ENCODE data around the gene ROCK2. TPM values are rescaled to one million over a fixed set of nuclear protein-coding genes. Genes with fewer than 3 reads are reported as not detected.

Gene ROCK2
- polyA plus RNA-seq, 1 of the 3 experiments (the other 2 are of a cell fraction), result 4.2 TPM

GRCh38 chr2:11134349-11134748 is 210.1 kb downstream of the ROCK2 start (continued):
- TF ChIP-seq RXRA (IDR thresholded peaks at IDR 0.05; ENCODE audit: borderline replicate concordance, low read depth), result no peak
- TF ChIP-seq NFIC (IDR thresholded peaks at IDR 0.05; ENCODE audit: borderline replicate concordance), result no peak
- TF ChIP-seq, protein P1, sequence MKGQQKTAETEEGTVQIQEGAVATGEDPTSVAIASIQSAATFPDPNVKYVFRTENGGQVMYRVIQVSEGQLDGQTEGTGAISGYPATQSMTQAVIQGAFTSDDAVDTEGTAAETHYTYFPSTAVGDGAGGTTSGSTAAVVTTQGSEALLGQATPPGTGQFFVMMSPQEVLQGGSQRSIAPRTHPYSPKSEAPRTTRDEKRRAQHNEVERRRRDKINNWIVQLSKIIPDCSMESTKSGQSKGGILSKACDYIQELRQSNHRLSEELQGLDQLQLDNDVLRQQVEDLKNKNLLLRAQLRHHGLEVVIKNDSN (IDR thresholded peaks at IDR 0.05; ENCODE audit: borderline replicate concordance, low read depth), result no peak
- no peak for TF ChIP-seq GATA2 (CRISPR knock-in tag; IDR thresholded peaks at IDR 0.05)

DNA sequence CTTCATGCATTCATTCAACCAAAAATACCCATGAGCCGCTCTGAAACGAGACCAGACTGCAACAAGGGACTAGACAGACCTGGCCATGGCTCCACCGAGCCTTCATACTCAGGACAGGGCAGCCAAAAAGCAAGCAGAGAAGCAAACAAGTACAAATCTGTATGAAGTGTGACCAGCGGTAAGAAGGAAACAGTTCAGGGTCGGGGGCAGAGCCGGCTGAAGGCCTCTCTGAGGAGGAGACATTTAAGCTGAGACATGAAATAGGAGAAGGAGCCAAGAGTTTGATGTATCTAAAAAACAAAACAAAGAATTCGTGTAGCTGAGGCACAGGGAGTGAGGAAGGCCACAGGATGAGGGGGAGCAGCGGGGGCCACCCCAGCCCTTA is 210.5 kb downstream of the ROCK2 start:
- DNase-seq, result no peak
- H3F3A ChIP-seq (replicated peaks; ENCODE audit: insufficient read depth), result peaks cover 7% of the 10 kb centered on the region
- H3K27me3 ChIP-seq (ENCODE audit: insufficient read depth), result no peaks in the 10 kb centered on the region
- H3K9ac ChIP-seq, result no peak overlapping the region
- H3K27ac ChIP-seq (ENCODE audit: low read depth in 2 of 2, low read length in 1 of 2), result no peak overlapping the region
- no peaks in the 10 kb centered on the region for H3K79me2 ChIP-seq (ENCODE audit: insufficient read depth)
- no peaks in the 10 kb centered on the region for H3K9me3 ChIP-seq
- H4K20me1 ChIP-seq (ENCODE audit: insufficient read depth), result no peaks in the 10 kb centered on the region
- no peaks in the 10 kb centered on the region for H3K9me2 ChIP-seq
- no peaks in the 10 kb centered on the region for H3K36me3 ChIP-seq (replicated peaks in 1 of 2; ENCODE audit: control insufficient read depth in 1 of 2, insufficient read depth in 2 of 2, low read length in 1 of 2)
- 87% methylated on average over 8 of the region's 8 CpGs for WGBS (ENCODE audit: low lambda C conversion rate)
- H3K4me3 ChIP-seq (ENCODE audit: low read depth in 2 of 2, low read length in 1 of 2), result no peak overlapping the region
- POLR2A ChIA-PET, result interaction anchor here (1.0 to 1.6 kb wide), 3 partner anchors 10 to 322 kb away, joined by 4 to 9 read pairs (median 5); partner anchors contain the start of gene PDIA6
- peaks cover 0 to 20% of the 10 kb centered on the region in 2 experiments; a peak in 1 of 4 replicates for H3K4me1 ChIP-seq (ENCODE audit: control insufficient read depth in 1 of 2, insufficient read depth in 2 of 2, low read depth in 1 of 2, low read length in 1 of 2)
- no peak overlapping the region; the same call in 1 of the 2 replicates for H2AFZ ChIP-seq (ENCODE audit: low read depth)
- CTCF ChIA-PET, result interaction anchor here (1.0 to 20.8 kb wide), 23 partner anchors 11 to 613 kb away, joined by 3 to 666 read pairs (median 21); partner anchors contain the start of gene E2F6
- TF ChIP-seq NFIC (IDR thresholded peaks at IDR 0.05; ENCODE audit: borderline replicate concordance), result no peak
- no peak for TF ChIP-seq RAD21 (IDR thresholded peaks at IDR 0.05; ENCODE audit: low read length)
- no peak for TF ChIP-seq TEAD4 (IDR thresholded peaks at IDR 0.05; ENCODE audit: borderline replicate concordance, insufficient read depth)
- no peak for TF ChIP-seq TAF1 (IDR thresholded peaks at IDR 0.05; ENCODE audit: borderline replicate concordance, low read depth, low read length)
- no peak overlapping the region for H3K4me2 ChIP-seq

DNA sequence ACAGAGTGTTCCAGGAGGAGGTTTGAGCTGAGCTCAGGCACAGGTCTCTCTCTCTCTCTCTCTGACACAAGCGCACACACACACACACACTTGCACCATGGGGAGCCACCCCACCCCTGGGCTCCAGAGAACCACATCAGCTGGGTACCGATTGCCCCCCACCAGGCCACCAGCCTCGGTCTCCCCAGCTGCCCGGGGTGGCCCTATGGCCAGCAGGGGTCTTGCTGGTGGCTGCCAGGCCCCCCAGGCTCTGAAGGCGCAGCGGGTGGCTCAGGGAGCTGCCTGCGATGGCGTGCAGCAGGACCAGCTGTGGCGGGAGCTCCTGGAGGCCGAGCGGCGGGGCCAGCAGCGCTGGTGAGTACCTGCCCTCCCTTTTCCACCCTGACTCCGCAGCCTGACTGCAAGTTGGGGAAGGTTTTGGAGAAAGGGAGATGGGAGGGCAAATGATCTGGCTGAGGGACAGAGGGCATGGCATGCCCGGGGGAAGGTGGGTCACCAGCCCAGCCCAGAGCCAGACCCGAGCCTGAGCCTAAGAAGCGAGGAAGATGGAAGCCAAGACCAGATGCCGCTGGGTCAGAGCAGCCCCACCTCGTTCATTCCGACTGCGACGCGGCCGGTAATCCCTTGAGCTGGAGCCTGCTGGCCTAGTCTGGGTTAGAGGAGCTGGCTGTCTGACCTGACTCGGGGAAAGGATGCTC is 211.0 kb downstream of the ROCK2 start:
- H3F3A ChIP-seq (replicated peaks; ENCODE audit: insufficient read depth), result peaks cover 8% of the 10 kb centered on the region
- H3K27me3 ChIP-seq (ENCODE audit: insufficient read depth), result no peaks in the 10 kb centered on the region
- H3K27ac ChIP-seq (ENCODE audit: low read depth in 2 of 2, low read length in 1 of 2), result no peak overlapping the region; a peak in 1 of 4 replicates
- H3K4me1 ChIP-seq (ENCODE audit: control insufficient read depth in 1 of 2, insufficient read depth in 2 of 2, low read depth in 1 of 2, low read length in 1 of 2), result peaks cover 0 to 20% of the 10 kb centered on the region in 2 experiments; a peak in 1 of 4 replicates
- peak overlapping the region; percentile 96 for H2AFZ ChIP-seq (ENCODE audit: low read depth)
- no peak for DNase-seq
- H3K4me2 ChIP-seq, result peak overlapping the region; percentile 49
- H4K20me1 ChIP-seq (ENCODE audit: insufficient read depth), result no peaks in the 10 kb centered on the region
- peak overlapping the region; percentile 30 for H3K9ac ChIP-seq
- CTCF ChIA-PET, result interaction anchor here (0.6 to 20.8 kb wide), 89 partner anchors 10 to 1046 kb away, joined by 3 to 666 read pairs (median 6); partner anchors contain the start of genes E2F6, KCNF1, PDIA6 and ROCK2
- peak overlapping the region; percentile 43 to 57; a peak in 3 of 4 replicates for H3K4me3 ChIP-seq (ENCODE audit: low read depth in 2 of 2, low read length in 1 of 2)
- no peaks in the 10 kb centered on the region for H3K9me3 ChIP-seq
- POLR2A ChIA-PET, result interaction anchor here (1.0 to 2.3 kb wide), 4 partner anchors 9 to 321 kb away, joined by 4 to 16 read pairs (median 7); partner anchors contain the start of genes PDIA6 and ROCK2
- no peaks in the 10 kb centered on the region for H3K9me2 ChIP-seq
- TF ChIP-seq ELF1 (IDR thresholded peaks at IDR 0.05), result no peak
- no peak for TF ChIP-seq RCOR1 (IDR thresholded peaks at IDR 0.05; ENCODE audit: low read length)
- no peak for TF ChIP-seq NFIC (IDR thresholded peaks at IDR 0.05; ENCODE audit: borderline replicate concordance)
- no peak for TF ChIP-seq RFX5 (IDR thresholded peaks at IDR 0.05; ENCODE audit: low read length)
- 94% methylated on average over 20 of the region's 25 CpGs for WGBS (ENCODE audit: low lambda C conversion rate)
- no peaks in the 10 kb centered on the region for H3K36me3 ChIP-seq (replicated peaks in 1 of 2; ENCODE audit: control insufficient read depth in 1 of 2, insufficient read depth in 2 of 2, low read length in 1 of 2)
- H3K79me2 ChIP-seq (ENCODE audit: insufficient read depth), result no peaks in the 10 kb centered on the region

Measured in SK-N-SH (cell line).